Measurements from ENCODE around the gene AGAP1. TPM values are rescaled to one million over a fixed set of nuclear protein-coding genes. Genes with fewer than 3 reads are reported as not detected.

The AGAP1 gene
- total RNA-seq, 3 donors from 2014 or later (not counting 1 experiment from before 2014, with no cell fraction given) = 42.0 to 56.4 (median 45.7) TPM

GRCh38 chr2:235749121-235749770 is 255.4 kb downstream of the AGAP1 start:
- Histone ChIP-seq H3K27me3 (ENCODE audit: control insufficient read depth, insufficient read depth, low read length) (no peaks in the 10 kb centered on the region), H3K36me3 (ENCODE audit: control insufficient read depth, insufficient read depth, low read length) (no peaks in the 10 kb centered on the region), H3K9me3 (ENCODE audit: control insufficient read depth, insufficient read depth, low read length) (no peaks in the 10 kb centered on the region), H3K27ac (ENCODE audit: low read length) (no peak overlapping the region), H3K4me1 (ENCODE audit: control insufficient read depth, insufficient read depth, low read length) (no peaks in the 10 kb centered on the region), H3K4me3 (ENCODE audit: low read length) (no peak overlapping the region)
- no peaks in the 10 kb centered on the region for H3K4me1 Mint-ChIP-seq
- ATAC-seq (no peak), DNase-seq (no peak)
- H3K4me3 Mint-ChIP-seq = no peak overlapping the region
- no peaks in the 10 kb centered on the region for H3K9me3 Mint-ChIP-seq
- no peak overlapping the region for H3K27ac Mint-ChIP-seq
- H3K27me3 Mint-ChIP-seq (ENCODE audit: low read depth in 2 of 2) = no peaks in the 10 kb centered on the region
- H3K36me3 Mint-ChIP-seq = no peaks in the 10 kb centered on the region
- no peak for TF ChIP-seq CTCF (IDR thresholded peaks at IDR 0.05)
- intact Hi-C loops (cut with micrococcal nuclease) = loop anchor here (5.0 kb wide), 1 partner anchor 1197 kb away; no protein-coding TSS in a partner anchor
- WGBS (ENCODE audit: insufficient coverage) = 68% methylated on average over 9 of the region's 10 CpGs

GRCh38 chr2:235749771-235750160 is 255.9 kb downstream of the AGAP1 start:
- Histone ChIP-seq H3K9me3 (ENCODE audit: control insufficient read depth, insufficient read depth, low read length) (no peaks in the 10 kb centered on the region), H3K27me3 (ENCODE audit: control insufficient read depth, insufficient read depth, low read length) (no peaks in the 10 kb centered on the region), H3K27ac (ENCODE audit: low read length) (no peak overlapping the region), H3K36me3 (ENCODE audit: control insufficient read depth, insufficient read depth, low read length) (no peaks in the 10 kb centered on the region), H3K4me1 (ENCODE audit: control insufficient read depth, insufficient read depth, low read length) (no peaks in the 10 kb centered on the region), H3K4me3 (ENCODE audit: low read length) (no peak overlapping the region)
- H3K36me3 Mint-ChIP-seq = no peaks in the 10 kb centered on the region
- intact Hi-C loops (cut with micrococcal nuclease) = loop anchor here (5.0 kb wide), 1 partner anchor 1197 kb away; no protein-coding TSS in a partner anchor
- H3K4me1 Mint-ChIP-seq = no peaks in the 10 kb centered on the region
- no peak for TF ChIP-seq CTCF (IDR thresholded peaks at IDR 0.05)
- H3K27me3 Mint-ChIP-seq (ENCODE audit: low read depth in 2 of 2) = no peaks in the 10 kb centered on the region
- H3K27ac Mint-ChIP-seq = no peak overlapping the region
- H3K9me3 Mint-ChIP-seq = no peaks in the 10 kb centered on the region
- ATAC-seq = no peak
- H3K4me3 Mint-ChIP-seq = no peak overlapping the region
- no peak for DNase-seq
- 100% methylated on average over 2 of the region's 3 CpGs for WGBS (ENCODE audit: insufficient coverage)

- TF ChIP-seq CTCF (IDR thresholded peaks at IDR 0.05) = no peak
- no peak for ATAC-seq
- H3K4me1 Mint-ChIP-seq = peaks cover 0 to 5% of the 10 kb centered on the region in 2 donors
- no peak overlapping the region for H3K4me3 ChIP-seq (ENCODE audit: low read length)
- no peaks in the 10 kb centered on the region for H3K36me3 Mint-ChIP-seq
- H3K27me3 Mint-ChIP-seq (ENCODE audit: low read depth in 2 of 2) = no peaks in the 10 kb centered on the region
- no peak for DNase-seq
- no peak overlapping the region for H3K27ac Mint-ChIP-seq
- no peaks in the 10 kb centered on the region for H3K4me1 ChIP-seq (ENCODE audit: control insufficient read depth, insufficient read depth, low read length)
- intact Hi-C loops (cut with micrococcal nuclease) = no loop called here
- no peaks in the 10 kb centered on the region for H3K27me3 ChIP-seq (ENCODE audit: control insufficient read depth, insufficient read depth, low read length)
- H3K9me3 Mint-ChIP-seq = no peaks in the 10 kb centered on the region
- no peaks in the 10 kb centered on the region for H3K9me3 ChIP-seq (ENCODE audit: control insufficient read depth, insufficient read depth, low read length)
- H3K4me3 Mint-ChIP-seq = no peak overlapping the region
- no peaks in the 10 kb centered on the region for H3K36me3 ChIP-seq (ENCODE audit: control insufficient read depth, insufficient read depth, low read length)
- no peak overlapping the region for H3K27ac ChIP-seq (ENCODE audit: low read length)
- 72% methylated on average over 2 of the region's 4 CpGs for WGBS (ENCODE audit: insufficient coverage)
Measured at GRCh38 chr2:235752846-235753245, 259.0 kb downstream of the AGAP1 start.

All from natural killer cell (primary cell).